Fibroblast of mammary gland (primary cell): ENCODE results near the gene GRK5.
A peak's percentile ranks its signal among the peaks of the same experiment; 100 is the strongest.

Experiments used
- DNase-seq: peaks from one replicate; pipeline ENCODE4 v3.0.0-alpha.2; 2010; ENCODE audit warnings: low read depth
- H3K4me3 ChIP-seq: 2 replicates; pipeline ENCODE4 v1.5.1; 2011; ENCODE audit warnings: low read depth, mild to moderate bottlenecking, low read length, moderate library complexity; ENCODE audit not compliant: control insufficient read depth
- TF ChIP-seq, protein P1 (sequence below): conservative IDR thresholded peaks from 2 replicates; pipeline ENCODE4 v1.5.1; 2011; ENCODE audit warnings: low read depth, low read length, inconsistent platforms; ENCODE audit not compliant: control insufficient read depth, insufficient read depth

Gene GRK5

DNA sequence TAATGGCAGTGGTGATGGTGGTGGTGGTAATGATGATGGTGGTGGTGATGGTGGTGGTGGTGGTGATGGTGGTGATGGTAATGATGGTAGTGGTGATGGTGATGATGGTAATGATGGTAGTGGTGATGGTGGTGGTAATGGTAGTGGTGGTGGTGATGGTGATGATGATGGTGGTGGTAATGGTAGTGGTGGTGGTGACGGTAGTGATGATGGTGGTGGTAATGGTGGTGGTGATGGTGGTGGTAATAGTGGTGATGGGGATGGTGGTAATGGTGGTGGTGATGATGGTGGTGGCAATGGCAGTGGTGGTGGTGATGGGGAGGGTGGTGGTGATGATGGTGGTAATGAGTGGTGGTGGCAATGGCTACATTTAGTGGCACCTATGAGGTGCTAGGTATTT is 105.7 kb downstream of the GRK5 start:
- no peak overlapping the region for H3K4me3 ChIP-seq
- DNase-seq: no peak
- TF ChIP-seq, protein P1, sequence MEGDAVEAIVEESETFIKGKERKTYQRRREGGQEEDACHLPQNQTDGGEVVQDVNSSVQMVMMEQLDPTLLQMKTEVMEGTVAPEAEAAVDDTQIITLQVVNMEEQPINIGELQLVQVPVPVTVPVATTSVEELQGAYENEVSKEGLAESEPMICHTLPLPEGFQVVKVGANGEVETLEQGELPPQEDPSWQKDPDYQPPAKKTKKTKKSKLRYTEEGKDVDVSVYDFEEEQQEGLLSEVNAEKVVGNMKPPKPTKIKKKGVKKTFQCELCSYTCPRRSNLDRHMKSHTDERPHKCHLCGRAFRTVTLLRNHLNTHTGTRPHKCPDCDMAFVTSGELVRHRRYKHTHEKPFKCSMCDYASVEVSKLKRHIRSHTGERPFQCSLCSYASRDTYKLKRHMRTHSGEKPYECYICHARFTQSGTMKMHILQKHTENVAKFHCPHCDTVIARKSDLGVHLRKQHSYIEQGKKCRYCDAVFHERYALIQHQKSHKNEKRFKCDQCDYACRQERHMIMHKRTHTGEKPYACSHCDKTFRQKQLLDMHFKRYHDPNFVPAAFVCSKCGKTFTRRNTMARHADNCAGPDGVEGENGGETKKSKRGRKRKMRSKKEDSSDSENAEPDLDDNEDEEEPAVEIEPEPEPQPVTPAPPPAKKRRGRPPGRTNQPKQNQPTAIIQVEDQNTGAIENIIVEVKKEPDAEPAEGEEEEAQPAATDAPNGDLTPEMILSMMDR: no peak

DNA sequence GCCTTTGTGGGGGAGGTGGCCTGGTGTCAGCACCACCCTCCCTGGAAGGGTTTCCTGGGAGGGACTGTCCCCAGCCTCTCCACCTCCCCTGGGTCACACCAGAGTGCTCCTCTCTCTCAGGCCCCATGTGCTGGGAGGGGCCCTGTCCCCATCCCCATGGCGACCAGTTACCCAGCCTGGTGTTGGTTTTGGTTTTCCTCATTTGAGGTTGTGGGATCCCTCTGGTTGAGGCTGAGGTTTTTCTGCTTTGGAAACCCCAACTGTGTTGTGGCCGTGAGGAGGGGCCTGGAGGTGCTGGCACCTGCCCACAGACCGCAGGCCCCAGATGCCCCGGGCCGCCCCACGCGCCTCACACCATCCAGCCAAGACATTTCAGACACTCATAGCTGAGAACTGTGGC is 106.3 kb downstream of the GRK5 start:
- TF ChIP-seq, protein P1: no peak
- DNase-seq: no peak
- H3K4me3 ChIP-seq: no peak overlapping the region

DNA sequence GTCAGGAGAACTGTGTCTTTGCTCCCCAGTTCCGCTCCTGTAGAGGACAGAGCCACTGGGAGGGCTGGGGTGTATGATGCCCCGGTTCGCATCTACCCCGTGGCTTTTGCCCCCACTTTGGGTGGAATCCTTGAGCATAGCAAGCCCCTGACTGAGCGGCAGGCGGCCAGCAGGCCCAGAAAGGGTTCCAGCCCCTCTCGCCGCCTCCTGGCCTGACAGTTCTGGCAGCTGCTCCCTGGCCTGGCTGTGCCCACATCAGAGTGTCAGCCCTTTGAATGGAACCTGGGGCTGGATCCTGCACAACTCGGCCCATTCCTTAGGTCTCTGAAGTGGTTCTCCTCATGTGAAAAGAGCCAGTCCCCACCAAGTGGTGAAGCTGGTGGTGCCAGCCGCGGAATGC is 106.7 kb downstream of the GRK5 start:
- TF ChIP-seq, protein P1: no peak
- H3K4me3 ChIP-seq: no peak overlapping the region
- no peak for DNase-seq

DNA sequence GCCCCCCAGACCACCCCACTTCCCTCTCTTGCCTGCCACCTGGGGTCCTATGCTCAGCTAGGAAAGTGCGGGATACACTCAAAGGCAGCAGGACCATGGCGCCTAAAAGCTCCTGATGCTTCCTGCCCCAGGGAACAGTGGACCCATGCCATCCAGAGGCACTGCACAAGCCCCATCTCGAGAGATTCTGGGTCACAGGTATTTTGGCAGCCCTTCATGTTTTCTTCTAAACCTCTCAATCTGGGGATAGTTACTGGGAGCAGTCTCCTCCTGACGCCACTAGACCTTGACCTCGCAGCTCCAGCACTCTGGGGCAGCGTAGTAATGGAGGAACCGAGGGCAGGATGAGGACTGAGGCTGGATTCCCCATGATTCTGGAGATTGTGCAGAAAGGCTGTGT is 107.1 kb downstream of the GRK5 start:
- TF ChIP-seq, protein P1: no peak
- DNase-seq: no peak
- no peak overlapping the region for H3K4me3 ChIP-seq

DNA sequence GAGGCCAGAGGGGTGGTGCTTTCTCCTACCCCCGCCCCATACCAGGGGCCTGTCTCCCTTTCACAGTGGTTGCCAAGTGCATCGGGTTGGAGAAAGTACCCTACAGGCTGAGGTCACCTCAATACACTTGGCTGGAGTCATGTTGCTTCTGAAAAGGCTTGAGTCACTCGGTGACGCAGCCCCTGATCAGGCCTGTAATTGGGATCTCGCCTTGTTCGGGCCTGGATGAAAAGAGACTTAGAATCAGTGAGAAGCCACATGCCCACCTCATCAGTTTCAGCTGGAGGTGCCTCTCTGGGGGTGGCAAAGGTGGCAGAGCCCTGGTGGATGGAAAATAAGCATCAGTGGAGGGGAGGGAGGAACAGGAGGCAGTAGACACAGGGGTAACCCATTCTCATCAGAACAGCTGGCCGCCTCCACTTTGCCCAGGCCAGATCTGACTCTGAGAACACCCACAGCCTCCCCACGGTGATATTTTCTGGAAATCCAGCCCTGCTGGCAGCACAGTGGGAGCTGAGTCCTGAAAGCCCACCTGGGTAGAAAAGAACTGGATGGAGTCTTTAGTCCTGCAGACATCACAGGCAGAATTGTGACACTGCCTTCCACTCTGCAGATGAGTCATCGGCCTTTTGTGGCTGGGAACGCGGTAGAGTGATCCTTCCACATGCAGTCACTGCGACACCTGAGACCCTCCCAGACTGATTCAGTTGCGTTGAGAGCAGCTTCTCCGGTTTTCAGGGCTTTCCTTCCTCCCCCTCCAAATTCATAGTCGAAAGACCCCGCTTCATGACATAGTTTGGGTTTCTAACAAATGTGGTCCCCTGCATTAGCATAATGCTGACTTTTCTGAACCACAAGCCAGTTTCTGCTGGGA is 108.0 kb downstream of the GRK5 start:
- peak; percentile 96 for DNase-seq
- TF ChIP-seq, protein P1: no peak
- no peak overlapping the region for H3K4me3 ChIP-seq

DNA sequence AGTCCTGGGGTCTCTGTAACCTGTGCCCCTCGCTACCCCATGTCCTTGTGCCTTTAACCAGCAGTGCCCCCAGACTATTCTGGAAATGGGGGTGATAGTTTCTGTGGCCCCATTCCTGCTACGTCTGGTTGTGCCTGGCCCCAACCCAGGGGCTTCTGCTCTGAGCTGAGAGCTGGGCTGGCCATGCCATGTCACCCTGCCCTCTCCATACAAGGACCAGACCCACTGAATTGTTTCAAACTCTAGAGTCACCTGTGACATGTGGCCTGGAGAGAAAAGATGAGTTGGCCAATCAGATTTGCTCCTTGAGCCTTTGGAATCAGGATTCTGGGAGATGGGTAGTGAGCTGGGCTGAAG is 108.6 kb downstream of the GRK5 start:
- TF ChIP-seq, protein P1: no peak
- no peak for DNase-seq
- H3K4me3 ChIP-seq: no peak overlapping the region
